Measurements from ENCODE around the gene CNNM3.

GRCh38 chr2:96828436-96828835, 12.4 kb downstream of the CNNM3 start:
- no peak for TF ChIP-seq POLR2A (IDR thresholded peaks at IDR 0.05; ENCODE audit: low read depth, low read length)
- TF ChIP-seq TAF1 (IDR thresholded peaks at IDR 0.05; ENCODE audit: borderline replicate concordance, low read depth, low read length): no peak

All from GM12892 (cell line).